ENCODE results near the gene CRYZL1.

DNA sequence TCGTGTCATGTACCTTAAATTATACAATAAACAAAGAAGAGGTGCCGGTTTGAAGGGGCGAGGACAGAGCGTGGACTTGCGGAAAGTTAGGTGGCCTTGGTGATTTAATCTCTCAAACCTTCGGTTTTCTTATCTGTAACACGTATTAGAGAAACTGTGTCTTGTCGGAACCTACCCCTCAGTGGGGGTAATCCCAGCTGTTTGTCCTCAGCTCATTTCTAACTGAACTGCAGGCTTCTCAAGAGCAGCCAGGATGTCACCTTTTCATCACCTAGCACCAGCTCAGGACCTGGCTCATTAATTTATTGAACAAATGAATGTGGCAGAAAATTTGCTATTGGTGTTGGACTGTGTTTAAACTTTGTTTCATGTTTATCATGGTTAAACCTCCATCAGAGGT is 31.9 kb upstream of the CRYZL1 start:
- TF ChIP-seq EZH2 (IDR thresholded peaks at IDR 0.05) (no peak), POLR2AphosphoS5 (IDR thresholded peaks at IDR 0.05; ENCODE audit: borderline replicate concordance, low read depth, low read length) (no peak)
